Measurements from ENCODE around the gene MSX2. TPM values are rescaled to one million over a fixed set of nuclear protein-coding genes. Genes with fewer than 3 reads are reported as not detected.

Gene MSX2
- total RNA-seq: 0.21 and 0.40 TPM in 2 replicates

GRCh38 chr5:174724484-174725260 lies at the start of gene MSX2:
Gene MSX2, plus strand, starts transcription at chr5:174724582. Its CDS starts 78 bp downstream, at chr5:174724660.
- peak; percentile 45 for DNase-seq (ENCODE audit: low read depth, low spot score)

GRCh38 chr5:174675110-174675509 lies 49.3 kb upstream of the MSX2 start:
- no peak for DNase-seq (ENCODE audit: low read depth, low spot score)

GRCh38 chr5:174675916-174676315 lies 48.5 kb upstream of the MSX2 start:
- DNase-seq (ENCODE audit: low read depth, low spot score): no peak

- no peak for DNase-seq (ENCODE audit: low read depth, low spot score)
Measured at GRCh38 chr5:174678107-174678506, 46.3 kb upstream of the MSX2 start.

- DNase-seq (ENCODE audit: low read depth, low spot score): no peak
Measured at GRCh38 chr5:174680901-174681565, 43.3 kb upstream of the MSX2 start.

GRCh38 chr5:174687503-174687902 lies 36.9 kb upstream of the MSX2 start:
- DNase-seq (ENCODE audit: low read depth, low spot score): no peak

- no peak for DNase-seq (ENCODE audit: low read depth, low spot score)
Measured at GRCh38 chr5:174688441-174689354, 35.7 kb upstream of the MSX2 start.

- DNase-seq (ENCODE audit: low read depth, low spot score): no peak
Measured at GRCh38 chr5:174690271-174690670, 34.1 kb upstream of the MSX2 start.

- no peak for DNase-seq (ENCODE audit: low read depth, low spot score)
Measured at GRCh38 chr5:174692381-174692780, 32.0 kb upstream of the MSX2 start.

- no peak for DNase-seq (ENCODE audit: low read depth, low spot score)
Measured at GRCh38 chr5:174692982-174693422, 31.4 kb upstream of the MSX2 start.

- no peak for DNase-seq (ENCODE audit: low read depth, low spot score)
Measured at GRCh38 chr5:174693697-174694385, 30.5 kb upstream of the MSX2 start.

- no peak for DNase-seq (ENCODE audit: low read depth, low spot score)
Measured at GRCh38 chr5:174694611-174695010, 29.8 kb upstream of the MSX2 start.

- DNase-seq (ENCODE audit: low read depth, low spot score): no peak
Measured at GRCh38 chr5:174698156-174698555, 26.2 kb upstream of the MSX2 start.

GRCh38 chr5:174699131-174699530 lies 25.3 kb upstream of the MSX2 start:
- DNase-seq (ENCODE audit: low read depth, low spot score): no peak

- no peak for DNase-seq (ENCODE audit: low read depth, low spot score)
Measured at GRCh38 chr5:174706997-174707572, 17.3 kb upstream of the MSX2 start.

GRCh38 chr5:174707671-174708070 lies 16.7 kb upstream of the MSX2 start:
- no peak for DNase-seq (ENCODE audit: low read depth, low spot score)

- DNase-seq (ENCODE audit: low read depth, low spot score): no peak
Measured at GRCh38 chr5:174708476-174709207, 15.7 kb upstream of the MSX2 start.

- DNase-seq (ENCODE audit: low read depth, low spot score): no peak
Measured at GRCh38 chr5:174714751-174715150, 9.6 kb upstream of the MSX2 start.

- DNase-seq (ENCODE audit: low read depth, low spot score): no peak
Measured at GRCh38 chr5:174715804-174716203, 8.6 kb upstream of the MSX2 start.

GRCh38 chr5:174717826-174718455 lies 6.4 kb upstream of the MSX2 start:
- no peak for DNase-seq (ENCODE audit: low read depth, low spot score)

Measured in pulmonary artery endothelial cell (primary cell).